ENCODE results near the gene WSCD1. TPM values are rescaled to one million over a fixed set of nuclear protein-coding genes. Genes with fewer than 3 reads are reported as not detected.

Gene WSCD1
- total and polyA plus RNA-seq, 2 donors (not counting 3 experiments of a cell fraction or from before 2014, with no cell fraction given) = 21.5 to 49.4 TPM

DNA sequence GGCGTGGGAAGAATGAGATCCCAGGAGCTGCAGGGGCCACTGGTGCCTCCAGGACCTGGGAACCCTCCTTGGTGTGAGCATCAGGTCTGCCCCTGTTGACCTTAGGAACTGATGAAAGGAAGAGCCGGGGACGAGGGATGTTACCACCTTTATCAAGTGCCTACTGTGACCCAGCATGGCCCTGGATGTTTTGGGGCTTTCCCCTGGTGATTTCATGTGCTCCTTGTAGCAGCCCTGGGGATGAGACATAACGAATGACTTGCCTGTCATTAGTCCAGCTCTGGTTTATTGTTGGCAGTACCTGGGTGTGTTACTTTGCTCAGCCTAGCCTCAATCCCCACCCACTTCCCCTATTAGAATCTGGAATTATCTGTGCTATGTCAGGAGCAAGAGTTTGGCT, 39.9 kb downstream of the WSCD1 start:
- POLR2A ChIA-PET = no interaction called here
- H3K27ac ChIP-seq (ENCODE audit: insufficient read depth, low read depth, low read length) = peak overlapping the region; percentile 73
- H3K9me1 ChIP-seq (replicated peaks; ENCODE audit: control insufficient read depth, extremely low read depth, insufficient read depth, low read length) = no peaks in the 10 kb centered on the region
- H3K4me2 ChIP-seq (ENCODE audit: insufficient read depth, low read length) = no peak overlapping the region
- no peak overlapping the region for H3K9ac ChIP-seq (replicated peaks; ENCODE audit: extremely low read depth, insufficient read depth, low read length)
- H3K27me3 ChIP-seq (ENCODE audit: control insufficient read depth in 2 of 2, insufficient read depth in 2 of 2, low read length in 2 of 2) = no peaks in the 10 kb centered on the region
- no peak overlapping the region for H3K4me3 ChIP-seq (replicated peaks in 1 of 3; ENCODE audit: insufficient read depth in 1 of 3, low read depth in 1 of 3, low read length in 3 of 3)
- intact Hi-C loops (cut with micrococcal nuclease) (no loop called here), dilution Hi-C loops (cut with MboI; ENCODE audit: extremely low pct_ligation_motif_present, low sequenced_read_pairs) (no loop called here)
- FAIRE-seq = no peak
- H3K9me3 ChIP-seq (replicated peaks; ENCODE audit: control insufficient read depth, insufficient read depth, low read length) = no peaks in the 10 kb centered on the region
- H3K79me2 ChIP-seq (ENCODE audit: control insufficient read depth, insufficient read depth, low read length) = no peaks in the 10 kb centered on the region
- peaks cover 11% of the 10 kb centered on the region for H3K4me1 ChIP-seq (ENCODE audit: control insufficient read depth, extremely low read depth, insufficient read depth, low read length)
- H3K36me3 ChIP-seq (ENCODE audit: control insufficient read depth in 2 of 2, extremely low read depth in 1 of 2, insufficient read depth in 2 of 2, low read length in 2 of 2) = peaks cover 0 to 6% of the 10 kb centered on the region in 2 experiments
- no peak overlapping the region for H2AFZ ChIP-seq (ENCODE audit: low read depth, low read length)
- no peak for TF ChIP-seq JUN (IDR thresholded peaks at IDR 0.05; ENCODE audit: borderline replicate concordance, insufficient read depth, insufficient read length, low read depth)
- TF ChIP-seq MAX (IDR thresholded peaks at IDR 0.05; ENCODE audit: insufficient read depth, insufficient read length) = no peak
- TF ChIP-seq POLR2A (IDR thresholded peaks at IDR 0.05; ENCODE audit: low read depth, low read length) = no peak
- CTCF ChIA-PET = interaction anchor here (1.3 kb wide), 1 partner anchor 38 kb away, joined by 3 read pairs; no protein-coding TSS in a partner anchor
- no peaks in the 10 kb centered on the region for H4K20me1 ChIP-seq (replicated peaks; ENCODE audit: control insufficient read depth, extremely low read depth, insufficient read depth, low read length)
- BruUV-seq (replicated peaks) = no TSS peak
- no peak for DNase-seq (ENCODE audit: low read depth, low spot score)

GRCh38 chr17:6110592-6110991, 40.4 kb downstream of the WSCD1 start:
- FAIRE-seq (peak; percentile 93), DNase-seq (ENCODE audit: low read depth, low spot score) (peak; percentile 71)
- Histone ChIP-seq H3K9me3 (replicated peaks; ENCODE audit: control insufficient read depth, insufficient read depth, low read length) (no peaks in the 10 kb centered on the region), H3K4me2 (ENCODE audit: insufficient read depth, low read length) (no peak overlapping the region), H3K27ac (ENCODE audit: insufficient read depth, low read depth, low read length) (peak overlapping the region; percentile 73), H4K20me1 (replicated peaks; ENCODE audit: control insufficient read depth, extremely low read depth, insufficient read depth, low read length) (no peaks in the 10 kb centered on the region), H3K36me3 (ENCODE audit: control insufficient read depth in 2 of 2, extremely low read depth in 1 of 2, insufficient read depth in 2 of 2, low read length in 2 of 2) (peaks cover 0 to 6% of the 10 kb centered on the region in 2 experiments), H3K4me1 (ENCODE audit: control insufficient read depth, extremely low read depth, insufficient read depth, low read length) (peaks cover 11% of the 10 kb centered on the region), H3K27me3 (ENCODE audit: control insufficient read depth in 2 of 2, insufficient read depth in 2 of 2, low read length in 2 of 2) (no peaks in the 10 kb centered on the region), H3K4me3 (replicated peaks in 1 of 3; ENCODE audit: insufficient read depth in 1 of 3, low read depth in 1 of 3, low read length in 3 of 3) (no peak overlapping the region), H3K79me2 (ENCODE audit: control insufficient read depth, insufficient read depth, low read length) (no peaks in the 10 kb centered on the region), H2AFZ (ENCODE audit: low read depth, low read length) (no peak overlapping the region), H3K9ac (replicated peaks; ENCODE audit: extremely low read depth, insufficient read depth, low read length) (peak overlapping the region; percentile 16), H3K9me1 (replicated peaks; ENCODE audit: control insufficient read depth, extremely low read depth, insufficient read depth, low read length) (no peaks in the 10 kb centered on the region)
- ChIA-PET POLR2A (no interaction called here), CTCF (interaction anchor here (1.2 kb wide), 1 partner anchor 139 kb away, joined by 3 read pairs; no protein-coding TSS in a partner anchor)
- intact Hi-C loops (cut with micrococcal nuclease) (no loop called here), dilution Hi-C loops (cut with MboI; ENCODE audit: extremely low pct_ligation_motif_present, low sequenced_read_pairs) (no loop called here)
- TF ChIP-seq GATA2 (IDR thresholded peaks at IDR 0.05; ENCODE audit: insufficient read depth, insufficient read length, low read depth, low read length) (no peak), FOS (IDR thresholded peaks at IDR 0.05; ENCODE audit: borderline replicate concordance, insufficient read depth, low read length) (peak; percentile 93), EZH2 (IDR thresholded peaks at IDR 0.05; ENCODE audit: borderline replicate concordance, low read depth, low read length, severe bottlenecking) (no peak), MAX (IDR thresholded peaks at IDR 0.05; ENCODE audit: insufficient read depth, insufficient read length) (peak; percentile 46), JUN (IDR thresholded peaks at IDR 0.05; ENCODE audit: borderline replicate concordance, insufficient read depth, insufficient read length, low read depth) (peak; percentile 88), CTCF (IDR thresholded peaks at IDR 0.05; ENCODE audit: extremely low read depth in 1 of 2, insufficient read depth in 1 of 2, low read depth in 1 of 2, low read length in 2 of 2) (no peak), POLR2AphosphoS5 (IDR thresholded peaks at IDR 0.05; ENCODE audit: insufficient read depth, low read depth, low read length) (peak; percentile 45), POLR2A (IDR thresholded peaks at IDR 0.05; ENCODE audit: low read depth, low read length) (no peak)
- no TSS peak for BruUV-seq (replicated peaks)

Data from endothelial cell of umbilical vein (primary cell).